ENCODE measurements around the gene CDC14A.

CDC14A gene

DNA sequence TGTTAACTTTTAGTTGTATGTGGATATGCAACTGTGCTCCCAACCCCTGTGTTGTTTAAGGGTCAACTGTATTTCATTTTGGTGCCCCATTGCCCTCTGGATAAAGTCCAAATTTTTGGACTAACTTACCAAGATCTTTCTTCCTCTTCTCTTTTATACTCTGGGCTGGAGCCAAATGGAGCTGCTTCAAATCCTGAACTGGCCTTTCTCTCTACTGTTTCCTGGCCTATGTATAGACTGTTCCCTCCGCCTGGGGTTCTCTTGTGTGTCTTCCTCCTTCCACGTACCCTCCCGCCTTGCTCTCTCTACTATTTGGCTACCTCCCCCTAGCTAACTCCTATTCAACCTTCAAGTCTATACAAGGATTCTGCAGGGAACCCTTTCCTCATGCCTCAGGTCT is 8.4 kb upstream of the CDC14A start:
- no peaks in the 10 kb centered on the region for H3K36me3 ChIP-seq
- H3K4me3 ChIP-seq (ENCODE audit: low read depth, low read length), result no peak overlapping the region
- TF ChIP-seq, protein P1, sequence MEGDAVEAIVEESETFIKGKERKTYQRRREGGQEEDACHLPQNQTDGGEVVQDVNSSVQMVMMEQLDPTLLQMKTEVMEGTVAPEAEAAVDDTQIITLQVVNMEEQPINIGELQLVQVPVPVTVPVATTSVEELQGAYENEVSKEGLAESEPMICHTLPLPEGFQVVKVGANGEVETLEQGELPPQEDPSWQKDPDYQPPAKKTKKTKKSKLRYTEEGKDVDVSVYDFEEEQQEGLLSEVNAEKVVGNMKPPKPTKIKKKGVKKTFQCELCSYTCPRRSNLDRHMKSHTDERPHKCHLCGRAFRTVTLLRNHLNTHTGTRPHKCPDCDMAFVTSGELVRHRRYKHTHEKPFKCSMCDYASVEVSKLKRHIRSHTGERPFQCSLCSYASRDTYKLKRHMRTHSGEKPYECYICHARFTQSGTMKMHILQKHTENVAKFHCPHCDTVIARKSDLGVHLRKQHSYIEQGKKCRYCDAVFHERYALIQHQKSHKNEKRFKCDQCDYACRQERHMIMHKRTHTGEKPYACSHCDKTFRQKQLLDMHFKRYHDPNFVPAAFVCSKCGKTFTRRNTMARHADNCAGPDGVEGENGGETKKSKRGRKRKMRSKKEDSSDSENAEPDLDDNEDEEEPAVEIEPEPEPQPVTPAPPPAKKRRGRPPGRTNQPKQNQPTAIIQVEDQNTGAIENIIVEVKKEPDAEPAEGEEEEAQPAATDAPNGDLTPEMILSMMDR (IDR thresholded peaks at IDR 0.05; ENCODE audit: low read depth, low read length), result no peak
- no peak for DNase-seq
- H3K9me3 ChIP-seq, result 0 out of 2 replicates have a peak, but pooled peaks cover 2% of the 10 kb centered on the region
- no peaks in the 10 kb centered on the region for H3K27me3 ChIP-seq
- peaks cover 2% of the 10 kb centered on the region for H3K4me1 ChIP-seq

DNA sequence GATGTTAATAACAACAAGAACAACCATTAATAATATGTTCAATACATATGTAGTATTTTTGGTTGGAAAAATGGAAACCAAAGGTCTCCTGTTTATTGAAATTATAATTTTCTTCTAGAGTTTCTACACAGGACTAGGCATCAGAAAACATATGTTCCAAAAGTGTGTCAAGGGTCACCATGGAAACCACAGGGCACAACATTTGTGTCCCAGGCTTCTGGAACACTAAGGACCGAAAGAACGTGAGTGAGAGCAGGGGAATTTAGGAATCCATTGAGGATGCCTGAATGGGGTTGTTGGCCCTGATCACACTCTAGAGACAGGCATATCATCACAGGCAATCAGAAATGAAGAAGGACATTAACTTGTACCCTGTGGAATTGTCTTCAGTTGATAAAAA is 7.5 kb upstream of the CDC14A start:
- Histone ChIP-seq H3K9me3 (0 out of 2 replicates have a peak, but pooled peaks cover under 1% of the 10 kb centered on the region), H3K4me1 (peaks cover 2% of the 10 kb centered on the region), H3K4me3 (ENCODE audit: low read depth, low read length) (no peak overlapping the region), H3K36me3 (no peaks in the 10 kb centered on the region), H3K27me3 (no peaks in the 10 kb centered on the region)
- DNase-seq, result no peak
- TF ChIP-seq, protein P1 (IDR thresholded peaks at IDR 0.05; ENCODE audit: low read depth, low read length), result no peak

DNA sequence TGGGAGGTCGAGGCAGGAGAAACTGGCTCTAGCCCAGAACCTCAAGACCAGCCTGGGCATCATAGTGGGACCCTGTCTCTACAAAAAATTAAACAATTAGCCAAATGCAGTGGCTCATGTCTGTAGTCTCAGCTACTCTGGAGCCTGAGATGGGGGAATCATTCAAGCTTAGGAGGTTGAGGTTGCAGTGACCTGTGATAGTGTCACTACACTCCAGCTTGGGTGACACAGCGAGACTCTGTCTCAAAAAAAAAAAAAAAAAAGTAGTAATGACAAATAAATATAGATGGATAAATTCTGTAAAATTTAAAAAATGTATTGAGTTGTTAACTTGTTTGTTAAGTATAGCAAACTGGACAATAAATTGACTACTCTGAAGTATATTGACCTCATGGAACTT is 5.9 kb upstream of the CDC14A start:
- H3K4me3 ChIP-seq (ENCODE audit: low read depth, low read length), result no peak overlapping the region
- H3K27me3 ChIP-seq, result no peaks in the 10 kb centered on the region
- H3K9me3 ChIP-seq, result no peaks in the 10 kb centered on the region
- no peak for DNase-seq
- no peaks in the 10 kb centered on the region for H3K36me3 ChIP-seq
- H3K4me1 ChIP-seq, result peaks cover 2% of the 10 kb centered on the region; the same call in 1 of the 2 replicates
- TF ChIP-seq, protein P1 (IDR thresholded peaks at IDR 0.05; ENCODE audit: low read depth, low read length), result no peak

DNA sequence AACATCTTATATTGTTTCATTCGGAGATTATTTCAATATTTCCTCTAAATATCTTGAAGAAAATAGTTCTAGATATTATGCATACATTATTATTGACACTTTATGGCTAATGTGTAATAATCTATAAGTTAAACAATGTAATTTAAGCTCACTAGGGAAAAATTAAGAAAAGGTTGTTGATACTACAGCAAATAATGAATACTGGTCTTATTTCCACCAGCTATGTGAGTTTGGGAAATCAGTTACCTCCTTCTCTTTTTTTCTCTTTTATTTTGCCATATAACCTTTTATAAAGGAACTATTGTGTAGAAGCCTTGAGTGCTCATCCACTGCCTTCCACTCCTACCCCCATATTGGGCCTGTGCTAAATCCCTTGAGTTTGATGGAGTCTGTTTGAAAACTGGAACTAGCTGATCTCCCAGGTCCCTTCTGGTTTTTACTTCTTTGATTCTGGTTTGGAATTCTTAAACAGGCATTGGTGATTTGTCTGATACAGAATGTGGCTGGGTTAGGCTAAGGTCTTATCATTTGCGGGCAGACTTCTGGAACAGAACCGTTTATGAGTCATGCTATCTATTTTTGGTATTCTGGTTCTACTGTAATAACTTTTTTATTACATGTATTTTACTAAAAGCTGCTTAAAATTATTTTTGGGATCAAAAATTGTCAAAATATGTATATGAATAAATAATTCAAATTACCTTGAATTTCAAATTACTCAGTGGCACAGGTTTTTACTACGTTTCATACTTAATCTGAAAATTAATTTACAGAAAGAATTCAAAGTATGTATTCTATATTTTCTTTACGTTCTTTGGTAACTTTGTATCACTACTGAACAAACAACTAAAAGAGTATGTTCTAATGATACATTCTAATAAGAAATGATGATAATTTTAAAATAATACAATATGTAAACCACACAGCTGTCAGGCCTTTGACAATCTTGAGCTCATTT is 5.0 kb upstream of the CDC14A start:
- TF ChIP-seq, protein P1 (IDR thresholded peaks at IDR 0.05; ENCODE audit: low read depth, low read length), result no peak
- H3K4me1 ChIP-seq, result peaks cover 2% of the 10 kb centered on the region; the same call in 1 of the 2 replicates
- no peaks in the 10 kb centered on the region for H3K9me3 ChIP-seq
- no peaks in the 10 kb centered on the region for H3K27me3 ChIP-seq
- DNase-seq, result no peak
- no peaks in the 10 kb centered on the region for H3K36me3 ChIP-seq
- H3K4me3 ChIP-seq (ENCODE audit: low read depth, low read length), result no peak overlapping the region

DNA sequence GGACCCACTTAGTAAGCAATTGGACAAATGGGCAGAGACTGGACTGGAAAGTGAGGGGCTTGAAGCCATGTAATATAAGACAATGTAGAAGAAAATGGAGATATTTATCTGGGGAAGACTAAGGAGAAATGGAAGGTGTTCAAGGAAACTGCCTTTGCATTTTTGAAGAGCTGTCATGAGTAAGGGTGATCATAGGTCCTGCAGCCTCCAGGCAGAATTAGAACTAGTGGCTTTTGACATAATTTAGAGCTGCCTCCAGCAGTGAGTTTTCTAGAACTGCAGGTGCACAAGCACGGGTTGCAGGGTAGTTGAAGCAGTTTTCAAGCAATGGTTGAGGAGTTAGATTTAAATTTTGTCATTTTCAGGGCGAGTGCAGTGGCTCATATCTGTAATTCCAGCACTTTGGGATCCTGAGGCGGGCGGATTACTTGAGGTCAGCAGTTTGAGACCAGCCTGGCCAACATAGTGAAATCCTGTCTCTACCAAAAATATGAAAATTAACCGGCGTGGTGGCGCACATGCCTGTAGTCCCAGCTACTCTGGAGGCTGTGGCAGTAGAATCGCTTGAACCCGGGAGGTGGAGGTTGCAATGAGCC is 3.7 kb upstream of the CDC14A start:
- H3K9me3 ChIP-seq, result no peaks in the 10 kb centered on the region
- no peaks in the 10 kb centered on the region for H3K36me3 ChIP-seq
- no peak overlapping the region for H3K4me3 ChIP-seq (ENCODE audit: low read depth, low read length)
- DNase-seq, result no peak
- H3K27me3 ChIP-seq, result no peaks in the 10 kb centered on the region
- peaks cover 2% of the 10 kb centered on the region; the same call in 1 of the 2 replicates for H3K4me1 ChIP-seq
- TF ChIP-seq, protein P1 (IDR thresholded peaks at IDR 0.05; ENCODE audit: low read depth, low read length), result no peak

Data from BE2C (cell line).